CD4-positive, alpha-beta T cell (primary cell): ENCODE measurements around the gene SYNE1. TPM values are rescaled to one million over a fixed set of nuclear protein-coding genes. Genes with fewer than 3 reads are reported as not detected.

Experiments
- ATAC-seq: fragments of 200-7000 bp; cut with Tn5 transposase; one replicate; pipeline ENCODE4 v1.10.0; 2022; ENCODE audit warnings: mild to moderate bottlenecking; ENCODE audit not compliant: poor library complexity
- CTCF ChIA-PET: fragments of 350-600 bp; sonication (Branson Sonifier 250); formaldehyde crosslinking; loops from one replicate; lab custom pipeline; 2021; ENCODE audit warnings: antibody characterized with exemption, inconsistent platforms; lab: Charles Lee
- POLR2A ChIA-PET: fragments of 350-600 bp; sonication (Branson Sonifier 250); formaldehyde crosslinking; loops from one replicate; lab custom pipeline; 2021; ENCODE audit warnings: antibody characterized with exemption, inconsistent platforms; lab: Charles Lee
- DNase-seq, 14 experiments: peaks; one replicate each; pipeline ENCODE4 v3.0.0-alpha.2; 2013 to 2020; ENCODE audit warnings: mixed read lengths in 2 of 14
- H3K27ac ChIP-seq, 2 donors: one replicate each; pipeline versions ENCODE4 v1.5.1 to v1.7.0; 2013; ENCODE audit warnings: low read length in 2 of 2, low read depth in 1 of 2, mild to moderate bottlenecking in 1 of 2
- H3K27me3 ChIP-seq, 2 experiments: 1 replicate in 1 of 2; 2 replicates in 1 of 2; pipeline versions ENCODE4 v1.6.1 to v1.7.0; 2013; ENCODE audit warnings: low read length in 2 of 2, control low read depth in 1 of 2, mild to moderate bottlenecking in 1 of 2, moderate library complexity in 1 of 2; ENCODE audit not compliant: insufficient read depth in 2 of 2, control insufficient read depth in 1 of 2
- H3K36me3 ChIP-seq: one replicate; pipeline ENCODE4 v1.6.1; 2013; ENCODE audit warnings: low read length, control low read depth; ENCODE audit not compliant: insufficient read depth
- H3K4me1 ChIP-seq: one replicate; pipeline ENCODE4 v1.6.1; 2013; ENCODE audit warnings: low read length, control low read depth; ENCODE audit not compliant: insufficient read depth
- H3K4me3 ChIP-seq: one replicate; pipeline ENCODE4 v1.5.1; 2013; ENCODE audit warnings: mild to moderate bottlenecking, low read length, moderate library complexity
- H3K9me3 ChIP-seq, 2 experiments: 1 replicate in 1 of 2; 2 replicates in 1 of 2; pipeline versions ENCODE4 v1.6.1 to v1.7.0; 2013; ENCODE audit warnings: low read length in 2 of 2, mild to moderate bottlenecking in 2 of 2, control low read depth in 1 of 2, moderate library complexity in 1 of 2; ENCODE audit not compliant: control insufficient read depth in 1 of 2, insufficient read depth in 1 of 2
- H3K27ac Mint-ChIP-seq: one replicate; pipeline ENCODE4 v1.8.0; 2020; ENCODE audit warnings: mixed read lengths
- H3K27me3 Mint-ChIP-seq: one replicate; pipeline ENCODE4 v1.8.0; 2021; ENCODE audit warnings: mixed read lengths
- H3K36me3 Mint-ChIP-seq: one replicate; pipeline ENCODE4 v1.8.0; 2021; ENCODE audit warnings: low read depth, mixed read lengths
- H3K4me1 Mint-ChIP-seq: one replicate; pipeline ENCODE4 v1.8.0; 2021; ENCODE audit warnings: low read depth, mixed read lengths
- H3K4me3 Mint-ChIP-seq: one replicate; pipeline ENCODE4 v1.8.0; 2020; ENCODE audit warnings: mild to moderate bottlenecking, mixed read lengths
- H3K9me3 Mint-ChIP-seq: one replicate; pipeline ENCODE4 v1.8.0; 2020; ENCODE audit warnings: mixed read lengths
- intact Hi-C, 2 experiments: fragments of 100-400 bp; cut with DNase I in 1 of 2; cut with micrococcal nuclease in 1 of 2; formaldehyde crosslinking; loops; one replicate each; pipeline versions ENCODE4 v1.15.1 to v1.9.0; 2023 to 2025; cut with DNase I, micrococcal nuclease
- total RNA-seq, 174 experiments: library from RNA in 2 of 174; stranded (reverse) in 2 of 174; gene quantifications; one replicate each; pipeline ENCODE4 v1.2.3 and lab custom pipeline; 2021 to 2026
- TF ChIP-seq, protein P1 (sequence below): fragments of 200-600 bp; IDR thresholded peaks from one replicate; pipeline ENCODE4 v1.8.0; 2022; ENCODE audit warnings: antibody characterized with exemption, mild to moderate bottlenecking

The SYNE1 gene
- total RNA-seq, 2 experiments from 2014 or later: 94.9 to 108 TPM

GRCh38 chr6:152605941-152606340 lies 31.2 kb downstream of the SYNE1 start:
- CTCF ChIA-PET: no interaction called here
- Mint-ChIP-seq H3K4me1 (no peaks in the 10 kb centered on the region), H3K27ac (no peak overlapping the region)

GRCh38 chr6:152605342-152605741 lies 31.8 kb downstream of the SYNE1 start:
- POLR2A ChIA-PET: no interaction called here

More at GRCh38 chr6:152605941-152606340, 31.2 kb downstream of the SYNE1 start:
- H3K4me3 Mint-ChIP-seq: no peak overlapping the region
- intact Hi-C loops: no loop called here
- DNase-seq (no peak), ATAC-seq (no peak)
- Histone ChIP-seq H3K36me3 (no peaks in the 10 kb centered on the region), H3K27ac (no peak overlapping the region), H3K27me3 (peaks cover 3 to 6% of the 10 kb centered on the region in 2 experiments), H3K4me1 (no peaks in the 10 kb centered on the region), H3K4me3 (no peak overlapping the region), H3K9me3 (no peaks in the 10 kb centered on the region)
- TF ChIP-seq, protein P1, sequence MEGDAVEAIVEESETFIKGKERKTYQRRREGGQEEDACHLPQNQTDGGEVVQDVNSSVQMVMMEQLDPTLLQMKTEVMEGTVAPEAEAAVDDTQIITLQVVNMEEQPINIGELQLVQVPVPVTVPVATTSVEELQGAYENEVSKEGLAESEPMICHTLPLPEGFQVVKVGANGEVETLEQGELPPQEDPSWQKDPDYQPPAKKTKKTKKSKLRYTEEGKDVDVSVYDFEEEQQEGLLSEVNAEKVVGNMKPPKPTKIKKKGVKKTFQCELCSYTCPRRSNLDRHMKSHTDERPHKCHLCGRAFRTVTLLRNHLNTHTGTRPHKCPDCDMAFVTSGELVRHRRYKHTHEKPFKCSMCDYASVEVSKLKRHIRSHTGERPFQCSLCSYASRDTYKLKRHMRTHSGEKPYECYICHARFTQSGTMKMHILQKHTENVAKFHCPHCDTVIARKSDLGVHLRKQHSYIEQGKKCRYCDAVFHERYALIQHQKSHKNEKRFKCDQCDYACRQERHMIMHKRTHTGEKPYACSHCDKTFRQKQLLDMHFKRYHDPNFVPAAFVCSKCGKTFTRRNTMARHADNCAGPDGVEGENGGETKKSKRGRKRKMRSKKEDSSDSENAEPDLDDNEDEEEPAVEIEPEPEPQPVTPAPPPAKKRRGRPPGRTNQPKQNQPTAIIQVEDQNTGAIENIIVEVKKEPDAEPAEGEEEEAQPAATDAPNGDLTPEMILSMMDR: no peak
- H3K9me3 Mint-ChIP-seq: no peaks in the 10 kb centered on the region
- no peaks in the 10 kb centered on the region for H3K36me3 Mint-ChIP-seq
- POLR2A ChIA-PET: no interaction called here
- H3K27me3 Mint-ChIP-seq: peaks cover 22% of the 10 kb centered on the region

DNA sequence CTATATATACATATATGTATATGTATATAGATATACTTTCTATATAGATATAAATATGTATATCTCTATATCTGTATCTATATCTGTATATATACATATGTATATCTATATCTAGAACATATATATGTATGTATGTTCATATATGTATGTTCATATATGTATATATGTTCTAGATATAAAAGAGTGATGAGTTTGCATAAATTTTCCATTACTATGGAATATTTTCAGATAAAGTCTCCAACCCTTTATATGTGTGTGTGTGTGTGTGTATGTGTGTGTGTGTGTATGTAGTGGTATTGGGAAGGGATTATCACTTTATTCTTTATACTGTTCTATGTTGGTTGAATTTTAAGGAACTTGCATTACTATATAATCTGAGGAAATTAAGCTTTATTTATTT lies 33.3 kb downstream of the SYNE1 start:
- Mint-ChIP-seq H3K4me3 (no peak overlapping the region), H3K27me3 (peaks cover 32% of the 10 kb centered on the region), H3K27ac (no peak overlapping the region), H3K36me3 (no peaks in the 10 kb centered on the region), H3K9me3 (no peaks in the 10 kb centered on the region), H3K4me1 (no peaks in the 10 kb centered on the region)
- TF ChIP-seq, protein P1: no peak
- Histone ChIP-seq H3K36me3 (no peaks in the 10 kb centered on the region), H3K27ac (no peak overlapping the region), H3K9me3 (no peaks in the 10 kb centered on the region), H3K4me3 (no peak overlapping the region), H3K4me1 (no peaks in the 10 kb centered on the region), H3K27me3 (peaks cover 0 to 3% of the 10 kb centered on the region in 2 experiments)
- intact Hi-C loops: no loop called here
- CTCF ChIA-PET: no interaction called here
- POLR2A ChIA-PET: no interaction called here
- ATAC-seq (no peak), DNase-seq (no peak)

More at GRCh38 chr6:152605342-152605741, 31.8 kb downstream of the SYNE1 start:
- H3K27me3 Mint-ChIP-seq: peaks cover 21% of the 10 kb centered on the region
- Histone ChIP-seq H3K27me3 (peaks cover 3 to 6% of the 10 kb centered on the region in 2 experiments), H3K4me3 (no peak overlapping the region), H3K27ac (no peak overlapping the region), H3K9me3 (no peaks in the 10 kb centered on the region), H3K4me1 (no peaks in the 10 kb centered on the region), H3K36me3 (no peaks in the 10 kb centered on the region)
- H3K9me3 Mint-ChIP-seq: no peaks in the 10 kb centered on the region
- H3K4me1 Mint-ChIP-seq: no peaks in the 10 kb centered on the region
- ATAC-seq (no peak), DNase-seq (no peak)
- no peaks in the 10 kb centered on the region for H3K36me3 Mint-ChIP-seq
- TF ChIP-seq, protein P1: no peak
- no peak overlapping the region for H3K27ac Mint-ChIP-seq
- CTCF ChIA-PET: no interaction called here
- H3K4me3 Mint-ChIP-seq: no peak overlapping the region
- intact Hi-C loops: no loop called here
